NCI-H1417 (cell line): ENCODE measurements around the gene RASA3.
A peak's percentile ranks its signal among the peaks of the same experiment; 100 is the strongest.
"Not testable (repeated sequence)": the region's sequence is repeated elsewhere in the genome, so short reads cannot be mapped to it uniquely, and the experiment has no call there.

ENCODE experiments used
- DNase-seq, 3 experiments: peaks; one replicate each; lab custom pipeline; 2025; lab: John Stamatoyannopoulos, UW

RASA3 gene, protein sequence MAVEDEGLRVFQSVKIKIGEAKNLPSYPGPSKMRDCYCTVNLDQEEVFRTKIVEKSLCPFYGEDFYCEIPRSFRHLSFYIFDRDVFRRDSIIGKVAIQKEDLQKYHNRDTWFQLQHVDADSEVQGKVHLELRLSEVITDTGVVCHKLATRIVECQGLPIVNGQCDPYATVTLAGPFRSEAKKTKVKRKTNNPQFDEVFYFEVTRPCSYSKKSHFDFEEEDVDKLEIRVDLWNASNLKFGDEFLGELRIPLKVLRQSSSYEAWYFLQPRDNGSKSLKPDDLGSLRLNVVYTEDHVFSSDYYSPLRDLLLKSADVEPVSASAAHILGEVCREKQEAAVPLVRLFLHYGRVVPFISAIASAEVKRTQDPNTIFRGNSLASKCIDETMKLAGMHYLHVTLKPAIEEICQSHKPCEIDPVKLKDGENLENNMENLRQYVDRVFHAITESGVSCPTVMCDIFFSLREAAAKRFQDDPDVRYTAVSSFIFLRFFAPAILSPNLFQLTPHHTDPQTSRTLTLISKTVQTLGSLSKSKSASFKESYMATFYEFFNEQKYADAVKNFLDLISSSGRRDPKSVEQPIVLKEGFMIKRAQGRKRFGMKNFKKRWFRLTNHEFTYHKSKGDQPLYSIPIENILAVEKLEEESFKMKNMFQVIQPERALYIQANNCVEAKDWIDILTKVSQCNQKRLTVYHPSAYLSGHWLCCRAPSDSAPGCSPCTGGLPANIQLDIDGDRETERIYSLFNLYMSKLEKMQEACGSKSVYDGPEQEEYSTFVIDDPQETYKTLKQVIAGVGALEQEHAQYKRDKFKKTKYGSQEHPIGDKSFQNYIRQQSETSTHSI

DNA sequence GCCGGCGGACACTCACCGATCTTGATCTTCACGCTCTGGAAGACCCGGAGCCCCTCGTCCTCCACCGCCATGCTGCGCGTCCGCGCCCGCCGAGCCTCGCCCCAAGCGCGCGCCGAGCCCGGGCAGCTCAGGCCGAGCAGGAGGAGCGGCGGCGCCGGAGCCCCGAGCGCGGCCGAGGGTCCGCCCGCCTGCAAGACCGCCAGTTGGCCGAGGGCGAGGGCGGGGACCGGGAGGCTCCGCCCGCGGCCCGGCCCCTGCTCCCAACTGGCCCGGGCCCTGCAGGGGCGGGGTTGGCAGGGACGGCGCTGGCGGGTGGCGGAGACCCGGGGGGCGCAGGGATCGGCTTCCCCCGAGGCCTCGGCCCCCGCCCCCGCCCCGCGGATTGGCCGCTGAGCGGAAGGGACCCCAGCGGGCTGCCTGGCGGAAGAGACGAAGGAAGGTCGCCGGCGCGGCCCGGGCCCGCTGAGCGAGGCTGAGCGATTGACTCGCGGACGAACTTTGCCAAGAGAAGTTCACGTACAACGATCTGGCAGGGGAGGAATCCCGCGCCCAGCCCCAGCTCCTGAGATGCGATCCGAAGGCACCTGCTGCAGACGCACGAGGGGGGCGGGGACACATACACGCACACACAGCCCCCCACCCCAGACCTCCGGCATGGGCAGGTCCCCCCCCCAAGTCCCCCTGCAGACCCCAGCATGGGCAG, at the start of gene RASA3:
RASA3 (minus strand) TSS at position 205 of the 703 bp plus-strand sequence; CDS start at position 71, 134 bp downstream.
- peak; percentile 63 to 93 (median 88) for DNase-seq

DNA sequence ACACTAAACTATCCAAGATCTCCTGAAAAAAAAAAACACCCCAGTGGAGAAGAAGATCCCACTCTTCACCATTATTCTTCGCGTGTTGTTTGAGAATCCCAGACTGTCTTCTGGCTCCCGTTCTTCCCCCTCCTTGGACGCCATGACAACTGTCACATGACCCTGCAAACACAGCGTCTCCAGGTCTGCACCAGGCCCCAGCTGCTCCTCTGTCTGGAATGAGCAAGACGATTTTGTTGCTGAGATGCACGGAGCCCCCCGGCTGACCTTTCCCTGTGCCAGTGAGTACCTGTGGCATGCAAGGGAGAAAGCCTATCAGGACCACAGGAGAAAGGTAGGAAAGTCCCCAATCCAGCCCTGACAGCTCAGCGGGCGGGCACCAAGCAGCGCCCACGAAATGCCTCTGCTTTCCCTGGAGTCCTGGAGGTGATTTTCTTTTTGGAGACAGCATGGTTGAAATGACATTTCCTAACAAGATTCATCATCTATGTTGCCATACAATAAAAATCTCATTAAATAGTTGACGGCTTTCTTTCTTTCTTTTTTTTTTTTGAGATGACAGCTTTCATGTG, 46.8 kb upstream of the RASA3 start, which contains the start of gene CFAP97D2:
CFAP97D2 (plus strand) TSS at position 171 of the 572 bp plus-strand sequence; CDS start at position 245, 74 bp downstream.
- peak in 1 of 3 experiments; percentile 57 for DNase-seq

- no peak for DNase-seq
Measured at GRCh38 chr13:114177245-114178010, 45.0 kb upstream of the RASA3 start.

DNA sequence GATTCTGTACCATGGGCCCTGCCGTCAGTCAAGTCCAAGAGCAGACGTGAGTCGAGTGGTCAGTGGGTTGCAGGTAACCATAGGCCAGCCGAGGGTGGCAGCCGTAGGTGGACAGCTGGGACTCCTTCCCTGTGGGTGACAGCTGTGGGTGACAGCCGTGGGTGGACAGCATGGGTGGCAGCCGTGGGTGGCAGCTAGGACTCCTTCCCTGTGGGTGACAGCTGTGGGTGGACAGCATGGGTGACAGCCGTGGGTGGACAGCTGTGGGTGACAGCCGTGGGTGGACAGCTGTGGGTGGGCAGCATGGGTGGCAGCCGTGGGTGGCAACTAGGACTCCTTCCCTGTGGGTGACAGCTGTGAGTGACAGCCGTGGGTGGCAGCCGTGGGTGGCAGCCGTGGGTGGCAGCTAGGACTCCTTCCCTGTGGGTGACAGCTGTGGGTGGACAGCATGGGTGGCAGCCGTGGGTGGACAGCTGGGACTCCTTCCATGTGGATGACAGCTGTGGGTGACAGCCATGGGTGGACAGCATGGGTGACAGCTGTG, 44.0 kb upstream of the RASA3 start:
- DNase-seq = not testable (repeated sequence)

DNA sequence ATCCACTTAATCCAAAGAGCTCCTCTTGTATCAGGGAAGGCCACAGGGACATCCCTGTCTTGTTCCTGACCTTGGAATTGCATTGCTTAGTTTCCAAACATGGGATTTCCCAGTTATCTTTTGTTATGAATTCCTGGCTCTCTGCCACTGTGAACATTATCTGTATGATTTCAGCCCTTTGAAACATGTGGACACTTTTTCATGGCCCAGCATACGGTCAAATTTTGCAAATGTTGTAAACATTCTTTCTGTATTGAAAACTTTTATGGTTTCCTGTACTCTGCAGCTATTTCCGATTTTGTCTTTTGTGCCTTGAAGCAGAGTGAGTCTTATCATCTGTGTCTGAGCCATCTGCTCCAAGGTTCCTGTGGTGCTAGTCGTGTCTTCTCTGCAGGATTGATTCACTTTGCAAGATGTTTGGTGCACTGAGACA, 42.1 kb upstream of the RASA3 start:
- DNase-seq = no peak

DNA sequence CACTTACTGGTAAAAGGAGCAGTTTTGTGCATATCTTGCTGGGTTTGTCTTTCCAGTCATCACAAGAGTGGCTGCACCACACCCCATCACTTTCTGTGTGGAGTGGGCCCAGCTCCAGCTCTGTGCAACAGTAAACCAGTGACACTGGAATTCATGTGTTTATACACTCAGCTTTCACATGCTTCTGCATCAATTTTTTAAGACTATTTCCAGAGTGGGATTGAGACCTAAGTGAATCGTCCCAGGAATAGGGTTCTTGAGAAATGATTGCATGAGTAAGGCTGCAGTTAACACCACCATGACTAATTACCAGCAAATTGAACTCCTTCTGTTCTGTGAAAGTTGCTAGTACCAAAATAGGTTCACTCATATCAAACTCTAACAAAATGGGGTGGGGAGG, 41.3 kb upstream of the RASA3 start:
- DNase-seq = no peak

DNA sequence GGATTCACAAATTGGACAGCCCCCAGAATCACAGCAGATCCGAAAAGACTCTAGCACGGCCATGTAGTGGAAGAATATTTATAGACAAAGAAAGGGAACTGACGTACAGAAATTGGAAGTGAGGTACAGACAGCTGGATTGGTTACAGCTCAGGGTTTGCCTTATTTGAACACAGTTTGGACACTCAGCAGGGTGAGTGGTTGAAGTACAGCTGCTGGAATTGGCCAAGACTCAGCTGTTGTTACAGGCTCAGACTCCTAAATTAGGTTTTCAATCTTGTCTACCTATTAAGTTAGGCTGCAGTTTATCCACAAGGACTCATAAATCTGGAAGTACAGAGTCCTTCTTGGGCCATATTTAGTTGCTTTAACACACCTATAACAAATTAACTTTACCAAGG, 40.8 kb upstream of the RASA3 start:
- DNase-seq = no peak

GRCh38 chr13:114167885-114168284, 35.5 kb upstream of the RASA3 start:
- DNase-seq = no peak

- no peak for DNase-seq
Measured at GRCh38 chr13:114167426-114167825, 35.0 kb upstream of the RASA3 start.

- DNase-seq = peak in 1 of 3 experiments; percentile 33
Measured at GRCh38 chr13:114166381-114167131, 34.1 kb upstream of the RASA3 start.

DNA sequence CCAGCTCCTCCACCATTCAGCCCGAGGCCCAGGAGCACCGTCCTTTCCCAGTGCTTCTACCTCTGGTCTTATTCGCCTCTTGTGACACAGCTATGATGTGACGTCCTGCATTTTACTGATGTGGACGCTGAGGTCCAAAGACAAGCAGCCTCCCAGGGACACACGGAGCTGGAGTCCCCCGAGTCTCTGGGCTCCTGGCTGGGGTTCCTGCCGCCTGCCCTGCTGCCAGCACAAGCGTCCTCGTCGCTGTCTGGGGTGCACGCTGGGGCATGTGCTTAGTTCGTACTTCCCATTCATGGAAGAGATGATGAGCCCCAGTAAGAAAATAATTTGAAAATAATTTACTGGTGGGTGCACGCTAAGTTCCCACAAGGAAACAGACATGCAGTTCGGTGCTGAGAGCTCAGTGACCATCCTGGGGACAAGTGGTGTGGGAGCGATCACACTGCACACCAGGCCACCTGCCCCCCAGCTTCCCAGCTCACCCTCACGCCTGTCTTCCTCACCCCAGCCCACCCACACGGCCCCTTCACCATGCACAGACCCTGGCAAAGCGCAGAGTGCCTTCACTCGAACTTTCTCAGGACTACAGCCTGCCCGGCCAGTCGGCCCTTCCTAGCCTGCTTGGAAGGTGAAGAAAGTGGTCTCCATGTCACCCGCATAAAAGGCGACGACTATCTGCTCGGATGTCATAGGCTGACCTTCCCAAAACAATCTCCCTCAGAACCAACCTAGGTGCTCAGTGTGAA, 32.4 kb upstream of the RASA3 start:
- DNase-seq = no peak

DNA sequence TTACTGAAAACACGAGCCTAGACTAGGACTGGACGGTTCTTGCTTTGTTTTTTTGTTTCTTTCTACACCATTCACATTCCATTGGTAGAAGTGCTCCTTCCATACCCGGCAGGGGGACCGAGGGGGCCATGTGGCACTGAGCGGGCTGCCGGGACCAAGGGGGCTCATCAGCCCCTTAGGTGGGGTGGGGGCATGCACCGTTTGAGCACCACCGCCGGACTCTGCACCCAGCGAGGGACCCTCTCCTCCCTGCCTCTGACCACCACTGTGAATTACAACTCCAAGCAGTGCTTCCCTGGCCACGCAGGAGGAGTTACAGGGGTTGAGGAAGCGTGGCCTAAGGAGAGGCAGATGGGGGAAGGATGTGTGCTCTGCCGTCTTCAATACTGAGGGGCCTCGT, 31.6 kb upstream of the RASA3 start:
- DNase-seq = no peak

- DNase-seq = no peak
Measured at GRCh38 chr13:114162533-114162922, 30.1 kb upstream of the RASA3 start.

GRCh38 chr13:114161644-114162532, 29.5 kb upstream of the RASA3 start:
- no peak for DNase-seq

DNA sequence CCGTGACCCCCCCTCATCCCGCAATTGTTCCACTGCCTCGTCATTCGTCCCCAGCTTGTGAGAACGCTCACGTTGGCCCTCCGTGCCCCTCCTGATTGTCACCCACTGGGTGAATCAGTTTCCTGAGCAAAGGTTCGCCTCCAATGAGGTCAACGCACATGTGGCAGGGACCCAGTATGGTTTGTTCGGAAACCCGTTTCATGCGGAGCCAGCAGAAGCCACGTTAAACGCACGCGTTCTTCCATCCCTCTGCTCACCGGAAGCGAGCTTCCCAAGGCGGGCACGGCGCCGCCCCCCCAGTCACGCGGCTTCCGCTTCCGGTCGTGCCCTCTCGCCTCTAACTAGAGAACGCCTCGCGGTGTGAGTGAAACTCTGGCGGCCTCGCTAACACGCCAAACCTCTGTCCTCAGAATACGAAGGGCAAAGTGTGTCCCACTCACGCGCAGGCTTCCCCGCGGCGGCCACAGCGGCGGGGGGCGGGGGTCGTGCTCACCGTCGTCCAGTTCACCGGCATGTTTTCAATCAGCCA, 28.7 kb upstream of the RASA3 start:
- no peak for DNase-seq

- DNase-seq = not testable (repeated sequence)
Measured at GRCh38 chr13:114158869-114159666, 26.6 kb upstream of the RASA3 start.

GRCh38 chr13:114157869-114158495, 25.6 kb upstream of the RASA3 start:
- no peak for DNase-seq
